ENCODE measurements around the gene SAMD13. TPM values are rescaled to one million over a fixed set of nuclear protein-coding genes. Genes with fewer than 3 reads are reported as not detected.

Gene SAMD13
- total RNA-seq, 1 experiment from 2014 or later = 0.61 TPM

- H3K4me1 ChIP-seq (ENCODE audit: insufficient read depth, low read length) = no peaks in the 10 kb centered on the region
- peaks cover 2% of the 10 kb centered on the region in 2 experiments; a peak in 1 of 4 replicates for H3K4me1 Mint-ChIP-seq
- no peak overlapping the region for H3K4me3 Mint-ChIP-seq
Observed at GRCh38 chr1:84358695-84359094, 57.2 kb downstream of the SAMD13 start.

More at GRCh38 chr1:84358695-84359094, 57.2 kb downstream of the SAMD13 start:
- H2BK12ac ChIP-seq (ENCODE audit: insufficient read length, low read depth, low read length) = no peak overlapping the region
- no peak overlapping the region for H4K8ac ChIP-seq (replicated peaks; ENCODE audit: insufficient read length, low read depth, low read length)
- H3K27ac Mint-ChIP-seq = no peak overlapping the region; a peak in 1 of 7 replicates
- H2BK120ac ChIP-seq (ENCODE audit: low read depth, low read length, poor library complexity, severe bottlenecking) = no peak overlapping the region
- H3K23me2 ChIP-seq (ENCODE audit: insufficient read length, low read depth, low read length, poor library complexity, severe bottlenecking) = no peaks in the 10 kb centered on the region
- H3K36me3 Mint-ChIP-seq (ENCODE audit: insufficient read depth in 1 of 3, low read depth in 3 of 3) = no peaks in the 10 kb centered on the region
- H3K9me3 Mint-ChIP-seq = no peaks in the 10 kb centered on the region
- H2AK5ac ChIP-seq (ENCODE audit: insufficient read length, low read length) = no peak overlapping the region
- no peak overlapping the region for H3K9ac ChIP-seq (ENCODE audit: extremely low read depth, insufficient read length, low read length)
- H3K79me1 ChIP-seq (ENCODE audit: insufficient read depth, low read depth, low read length, poor library complexity, severe bottlenecking) = no peaks in the 10 kb centered on the region
- no peak for DNase-seq
- H4K20me1 ChIP-seq (ENCODE audit: control insufficient read depth, insufficient read depth, insufficient read length) = no peaks in the 10 kb centered on the region
- H3K27me3 ChIP-seq (ENCODE audit: insufficient read depth, low read length) = no peaks in the 10 kb centered on the region
- no peak overlapping the region for H3K27ac ChIP-seq (ENCODE audit: insufficient read length, low read depth, low read length)
- H3K56ac ChIP-seq (ENCODE audit: insufficient read length, low read depth, low read length) = no peak overlapping the region
- TF ChIP-seq CTCF (conservative IDR thresholded peaks at IDR 0.05) = no peak
- H3K9me3 ChIP-seq (ENCODE audit: control insufficient read depth, low read depth, low read length) = no peaks in the 10 kb centered on the region
- no peak overlapping the region for H3K23ac ChIP-seq (ENCODE audit: insufficient read length, low read depth, low read length)
- no peak overlapping the region for H2BK5ac ChIP-seq (ENCODE audit: insufficient read length, low read length)
- no peak overlapping the region for H3K4ac ChIP-seq (ENCODE audit: low read depth, low read length)
- no peak overlapping the region for H2BK15ac ChIP-seq (ENCODE audit: low read depth, low read length)
- H2AFZ ChIP-seq (ENCODE audit: low read length) = no peak overlapping the region
- no peak overlapping the region for H3T11ph ChIP-seq (ENCODE audit: low read length)
- no peaks in the 10 kb centered on the region for H3K79me2 ChIP-seq (ENCODE audit: insufficient read depth, low read length)
- H3K4me2 ChIP-seq (ENCODE audit: insufficient read depth, insufficient read length, low read length) = no peak overlapping the region
- no CpG with 5 or more reads among the region's 4 CpGs for WGBS (ENCODE audit: extremely low coverage, insufficient read length, low lambda C conversion rate)
- H4K5ac ChIP-seq (ENCODE audit: insufficient read length, low read depth, low read length) = no peak overlapping the region
- no peak overlapping the region for H4K91ac ChIP-seq (ENCODE audit: insufficient read length, low read depth, low read length)
- H3K18ac ChIP-seq (ENCODE audit: insufficient read length, low read depth, low read length) = no peak overlapping the region
- no peak overlapping the region for H3K14ac ChIP-seq (ENCODE audit: insufficient read depth, low read length)
- H3K27me3 Mint-ChIP-seq (ENCODE audit: low read depth) = no peaks in the 10 kb centered on the region; the same call in 1 of the 2 replicates
- no peak overlapping the region for H2BK20ac ChIP-seq (ENCODE audit: low read depth, low read length, poor library complexity, severe bottlenecking)
